WTC11 (cell line): ENCODE results near the gene FBLN5. TPM values are rescaled to one million over a fixed set of nuclear protein-coding genes. Genes with fewer than 3 reads are reported as not detected.

Source experiments
- ATAC-seq: fragments of 200-7000 bp; cut with Tn5 transposase; 2 replicates; pipeline ENCODE4 v1.10.0; 2021; ENCODE audit warnings: mild to moderate bottlenecking, moderate library complexity
- CTCF ChIA-PET: fragments of 300-600 bp; sonication (Branson Sonifier 250); formaldehyde crosslinking; loops from one replicate; lab custom pipeline; 2021; ENCODE audit warnings: antibody characterized with exemption; lab: Charles Lee
- POLR2A ChIA-PET: fragments of 350-600 bp; sonication (Branson Sonifier 250); formaldehyde crosslinking; loops from one replicate; lab custom pipeline; 2021; ENCODE audit warnings: antibody characterized with exemption; lab: Charles Lee
- DNase-seq: peaks from one replicate; pipeline ENCODE4 v3.0.0; 2021; ENCODE audit warnings: low spot score
- H3K27ac Mint-ChIP-seq: 2 replicates; pipeline ENCODE4 v1.8.0; 2021; ENCODE audit warnings: mixed read lengths
- H3K27me3 Mint-ChIP-seq: 2 replicates; pipeline ENCODE4 v1.8.0; 2021; ENCODE audit warnings: low read depth, mild to moderate bottlenecking, moderate library complexity, mixed read lengths
- H3K36me3 Mint-ChIP-seq: 2 replicates; pipeline ENCODE4 v1.8.0; 2021; ENCODE audit warnings: mixed read lengths
- H3K4me1 Mint-ChIP-seq: 2 replicates; pipeline ENCODE4 v1.8.0; 2022; ENCODE audit warnings: mixed read lengths
- H3K4me3 Mint-ChIP-seq: 2 replicates; pipeline ENCODE4 v1.8.0; 2021; ENCODE audit warnings: mild to moderate bottlenecking, moderate library complexity, mixed read lengths
- H3K9me3 Mint-ChIP-seq: 2 replicates; pipeline ENCODE4 v1.8.0; 2021; ENCODE audit warnings: mixed read lengths
- ATF2 ChIP-seq: sonication (generic); formaldehyde crosslinking; IDR thresholded peaks from 2 replicates; pipeline ENCODE4 v1.8.1; 2022; ENCODE audit warnings: low read depth, missing genetic modification reagents, borderline replicate concordance
- ATF3 ChIP-seq: sonication (generic); formaldehyde crosslinking; conservative IDR thresholded peaks from 2 replicates; pipeline ENCODE4 v1.8.1; 2022; ENCODE audit warnings: mild to moderate bottlenecking, missing genetic modification reagents
- CBFB ChIP-seq: sonication (generic); formaldehyde crosslinking; IDR thresholded peaks from 2 replicates; pipeline ENCODE4 v1.8.1; 2022; ENCODE audit warnings: mild to moderate bottlenecking, low read depth, missing genetic modification reagents
- E2F4 ChIP-seq: sonication (generic); formaldehyde crosslinking; IDR thresholded peaks from 2 replicates; pipeline ENCODE4 v1.8.1; 2022; ENCODE audit warnings: low read depth, mild to moderate bottlenecking, moderate library complexity, missing genetic modification reagents, borderline replicate concordance
- ERG ChIP-seq: fragments of 250-450 bp; sonication (Bioruptor Pico); IDR thresholded peaks from 2 replicates; pipeline ENCODE4 v1.8.0; 2021; ENCODE audit warnings: mild to moderate bottlenecking
- ESRRA ChIP-seq: sonication (generic); formaldehyde crosslinking; IDR thresholded peaks from 2 replicates; pipeline ENCODE4 v1.8.1; 2022; ENCODE audit warnings: mild to moderate bottlenecking, missing genetic modification reagents, borderline replicate concordance
- FOXK1 ChIP-seq: sonication (generic); formaldehyde crosslinking; IDR thresholded peaks from 2 replicates; pipeline ENCODE4 v1.8.0; 2022; ENCODE audit warnings: mild to moderate bottlenecking, moderate library complexity, missing genetic modification reagents
- GRHL2 ChIP-seq: fragments of 250-450 bp; sonication (Bioruptor Pico); IDR thresholded peaks from 2 replicates; pipeline ENCODE4 v1.8.0; 2022; ENCODE audit warnings: mild to moderate bottlenecking, moderate library complexity; ENCODE audit not compliant: insufficient replicate concordance, severe bottlenecking
- JAZF1 ChIP-seq: fragments of 250-450 bp; sonication (Bioruptor Pico); IDR thresholded peaks from 2 replicates; pipeline ENCODE4 v1.9.0; 2021; ENCODE audit warnings: moderate library complexity, mild to moderate bottlenecking, inconsistent platforms
- NFYB ChIP-seq: sonication (generic); formaldehyde crosslinking; conservative IDR thresholded peaks from 2 replicates; pipeline ENCODE4 v1.8.0; 2022; ENCODE audit warnings: low read depth, missing genetic modification reagents
- PRRX2 ChIP-seq: fragments of 250-450 bp; sonication (Bioruptor Pico); IDR thresholded peaks from 2 replicates; pipeline ENCODE4 v1.8.0; 2021; ENCODE audit warnings: mild to moderate bottlenecking
- SP1 ChIP-seq: sonication (generic); formaldehyde crosslinking; conservative IDR thresholded peaks from 2 replicates; pipeline ENCODE4 v1.8.1; 2022; ENCODE audit warnings: missing genetic modification reagents
- STAT6 ChIP-seq: sonication (generic); formaldehyde crosslinking; conservative IDR thresholded peaks from 2 replicates; pipeline ENCODE4 v1.8.1; 2023; ENCODE audit warnings: mild to moderate bottlenecking, low read depth, missing genetic modification reagents, moderate library complexity
- TEAD4 ChIP-seq: sonication (generic); formaldehyde crosslinking; IDR thresholded peaks from 2 replicates; pipeline ENCODE4 v1.8.0; 2022; ENCODE audit warnings: mild to moderate bottlenecking, missing genetic modification reagents
- USF2 ChIP-seq: sonication (generic); formaldehyde crosslinking; IDR thresholded peaks from 2 replicates; pipeline ENCODE4 v1.8.1; 2023; ENCODE audit warnings: mild to moderate bottlenecking, missing genetic modification reagents, moderate library complexity
- ZNF121 ChIP-seq: sonication (generic); formaldehyde crosslinking; IDR thresholded peaks from 2 replicates; pipeline ENCODE4 v1.8.0; 2023; ENCODE audit warnings: missing genetic modification reagents
- ZNF396 ChIP-seq: fragments of 250-450 bp; sonication (Bioruptor Pico); IDR thresholded peaks from 2 replicates; pipeline ENCODE4 v1.8.0; 2021; ENCODE audit warnings: mild to moderate bottlenecking, moderate library complexity, borderline replicate concordance
- ZNF416 ChIP-seq: fragments of 250-450 bp; sonication (Bioruptor Pico); IDR thresholded peaks from 2 replicates; pipeline ENCODE4 v1.9.0; 2021; ENCODE audit warnings: mild to moderate bottlenecking, inconsistent platforms
- ZNF423 ChIP-seq: fragments of 250-450 bp; sonication (Bioruptor Pico); IDR thresholded peaks from 2 replicates; pipeline ENCODE4 v2.1.2; 2022; ENCODE audit warnings: mild to moderate bottlenecking, moderate library complexity
- ZNF671 ChIP-seq: fragments of 250-450 bp; sonication (Bioruptor Pico); IDR thresholded peaks from 2 replicates; pipeline ENCODE4 v1.8.0; 2021; ENCODE audit warnings: mild to moderate bottlenecking
- total RNA-seq: library from RNA; stranded (reverse); gene quantifications from 3 replicates; pipeline ENCODE4 v1.2.3, GENCODE V29; 2021

Gene FBLN5
- total RNA-seq, 1 experiment from 2014 or later = 4.0 TPM

- H3K4me1 Mint-ChIP-seq = 0 out of 2 replicates have a peak, but pooled peaks cover 3% of the 10 kb centered on the region
- CTCF ChIA-PET = no interaction called here
- H3K27me3 Mint-ChIP-seq = no peaks in the 10 kb centered on the region
- no peak overlapping the region for H3K4me3 Mint-ChIP-seq
- no peak overlapping the region for H3K27ac Mint-ChIP-seq
- TF ChIP-seq USF2 (CRISPR knock-in tag) (no peak), ATF3 (CRISPR knock-in tag) (no peak), ZNF671 (CRISPR knock-in tag) (no peak), ESRRA (no peak), CBFB (no peak), E2F4 (CRISPR knock-in tag) (no peak), ERG (CRISPR knock-in tag) (no peak), GRHL2 (CRISPR knock-in tag) (no peak), FOXK1 (no peak), PRRX2 (no peak), ATF2 (CRISPR knock-in tag) (no peak), ZNF416 (CRISPR knock-in tag) (no peak), TEAD4 (CRISPR knock-in tag) (no peak), STAT6 (CRISPR knock-in tag) (no peak), JAZF1 (no peak)
- no peak for DNase-seq
- ATAC-seq = no peak
- no peaks in the 10 kb centered on the region for H3K36me3 Mint-ChIP-seq
- H3K9me3 Mint-ChIP-seq = no peaks in the 10 kb centered on the region
- POLR2A ChIA-PET = no interaction called here
These were observed 60.5 kb downstream of the FBLN5 start for GRCh38 chr14:91886961-91887360.

- H3K36me3 Mint-ChIP-seq = no peaks in the 10 kb centered on the region
- 0 out of 2 replicates have a peak, but pooled peaks cover 3% of the 10 kb centered on the region for H3K4me1 Mint-ChIP-seq
- POLR2A ChIA-PET = no interaction called here
- DNase-seq (no peak), ATAC-seq (no peak)
- CTCF ChIA-PET = interaction anchor here (1.7 kb wide), 1 partner anchor 25 kb away, joined by 6 read pairs; no protein-coding TSS in a partner anchor
- no peak for TF ChIP-seq ERG (CRISPR knock-in tag)
- no peak for TF ChIP-seq ZNF396 (CRISPR knock-in tag)
- no peak for TF ChIP-seq ZNF121 (CRISPR knock-in tag)
- no peak for TF ChIP-seq NFYB (CRISPR knock-in tag)
- TF ChIP-seq SP1 (CRISPR knock-in tag) = no peak
- no peak for TF ChIP-seq ZNF423 (CRISPR knock-in tag)
- H3K27ac Mint-ChIP-seq = no peak overlapping the region
- H3K4me3 Mint-ChIP-seq = no peak overlapping the region
- no peaks in the 10 kb centered on the region for H3K9me3 Mint-ChIP-seq
- H3K27me3 Mint-ChIP-seq = no peaks in the 10 kb centered on the region
These were observed 61.7 kb downstream of the FBLN5 start for GRCh38 chr14:91885839-91886238.
